DND-41 (cell line): ENCODE results near the gene ATPAF1.

Source experiments
- ATAC-seq: fragments of 200-7000 bp; cut with Tn5 transposase; 3 replicates; pipeline ENCODE4 v1.9.1; 2021; ENCODE audit warnings: low read depth; ENCODE audit not compliant: insufficient read depth
- DNase-seq: peaks from one replicate; pipeline ENCODE4 v3.0.0-alpha.2; 2020
- H2AFZ ChIP-seq: 2 replicates; pipeline ENCODE4 v1.6.0; 2012; ENCODE audit warnings: low read depth, low read length
- H3K27ac ChIP-seq: 2 replicates; pipeline ENCODE4 v1.5.1; 2012; ENCODE audit warnings: low read length, inconsistent platforms
- H3K27me3 ChIP-seq: fragments of 200-600 bp; sonication (generic); 2 replicates; pipeline ENCODE4 v1.6.0; 2012; ENCODE audit warnings: low read length, mild to moderate bottlenecking, inconsistent platforms; ENCODE audit not compliant: insufficient read depth, poor library complexity
- H3K36me3 ChIP-seq: 2 replicates; pipeline ENCODE4 v1.5.1; 2012; ENCODE audit warnings: low read length, inconsistent platforms; ENCODE audit not compliant: insufficient read depth
- H3K4me1 ChIP-seq: 2 replicates; pipeline ENCODE4 v1.5.1; 2012; ENCODE audit warnings: mild to moderate bottlenecking, low read length; ENCODE audit not compliant: insufficient read depth
- H3K4me2 ChIP-seq: 2 replicates; pipeline ENCODE4 v1.6.0; 2012; ENCODE audit warnings: mild to moderate bottlenecking, moderate library complexity, low read length, inconsistent platforms; ENCODE audit not compliant: insufficient read depth
- H3K4me3 ChIP-seq, 2 experiments: fragments of 200-600 bp in 1 of 2; shearing (Covaris generic) in 1 of 2; 2 replicates each; pipeline ENCODE4 v1.5.1; 2012 to 2016; ENCODE audit warnings: inconsistent platforms in 2 of 2, low read length in 2 of 2, mild to moderate bottlenecking in 2 of 2, low read depth in 1 of 2, moderate library complexity in 1 of 2
- H3K79me2 ChIP-seq: 2 replicates; pipeline ENCODE4 v1.6.0; 2012; ENCODE audit warnings: low read length, inconsistent platforms; ENCODE audit not compliant: insufficient read depth
- H3K9ac ChIP-seq: 2 replicates; pipeline ENCODE4 v1.6.0; 2012; ENCODE audit warnings: low read depth, mild to moderate bottlenecking, inconsistent platforms, low read length, moderate library complexity
- H3K9me3 ChIP-seq: 2 replicates; pipeline ENCODE4 v1.5.1; 2012; ENCODE audit warnings: low read length, moderate library complexity, mild to moderate bottlenecking, inconsistent platforms; ENCODE audit not compliant: insufficient read depth, severe bottlenecking
- H4K20me1 ChIP-seq: 2 replicates; pipeline ENCODE4 v1.6.0; 2012; ENCODE audit warnings: low read length; ENCODE audit not compliant: insufficient read depth
- CTCF ChIP-seq: IDR thresholded peaks from 2 replicates; pipeline ENCODE4 v1.5.1; 2012; ENCODE audit warnings: borderline replicate concordance, low read length, moderate library complexity, mild to moderate bottlenecking; ENCODE audit not compliant: poor library complexity, severe bottlenecking; ENCODE audit errors: extremely low read depth
- EZH2 ChIP-seq: IDR thresholded peaks from 3 replicates; pipeline ENCODE4 v1.6.1; 2012; ENCODE audit warnings: borderline replicate concordance, low read depth, mild to moderate bottlenecking, moderate library complexity, low read length, inconsistent platforms; ENCODE audit not compliant: severe bottlenecking

The ATPAF1 gene

DNA sequence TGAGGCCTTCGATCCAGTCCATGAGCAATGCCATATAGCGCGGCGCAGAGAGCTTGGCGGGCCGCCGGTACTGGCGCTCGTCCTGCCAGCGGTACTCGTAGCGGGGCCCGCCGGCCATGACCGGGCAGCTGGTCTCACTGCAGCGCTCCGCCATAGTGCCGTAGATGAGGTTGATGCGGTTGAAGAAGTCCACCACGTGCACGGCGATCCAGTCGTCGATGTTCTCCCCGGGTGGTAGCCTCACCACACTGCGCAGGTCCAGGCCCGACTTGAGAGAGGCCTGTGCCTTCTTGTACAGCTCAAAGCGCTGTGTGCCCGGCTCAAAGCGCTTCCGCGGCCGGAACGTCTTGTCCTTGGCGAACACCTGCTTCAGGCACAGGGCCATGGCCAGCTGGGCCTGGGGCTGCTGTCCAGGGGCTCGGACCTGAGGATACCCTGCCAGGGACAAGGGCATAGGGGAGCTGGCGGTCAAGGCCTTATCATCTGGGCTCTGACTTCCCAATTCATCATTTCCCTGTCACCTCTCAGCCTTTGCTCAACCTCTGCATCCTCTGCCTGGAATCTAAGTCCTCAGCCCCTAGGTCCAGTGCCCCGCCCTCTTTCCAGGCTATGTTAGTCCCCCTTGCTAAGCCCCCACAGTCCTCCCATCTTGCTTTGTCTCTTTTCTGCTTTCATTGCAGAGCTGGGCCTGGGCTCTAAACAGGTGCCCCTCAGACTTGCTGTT, 55.1 kb downstream of the ATPAF1 start:
- DNase-seq (no peak), ATAC-seq (no peak)
- Histone ChIP-seq H3K36me3 (0 out of 2 replicates have a peak, but pooled peaks cover 3% of the 10 kb centered on the region), H2AFZ (no peak overlapping the region), H3K79me2 (no peaks in the 10 kb centered on the region), H3K9ac (no peak overlapping the region), H3K27me3 (peaks cover 4% of the 10 kb centered on the region), H3K4me3 (no peak overlapping the region), H3K4me2 (no peak overlapping the region), H3K27ac (no peak overlapping the region), H4K20me1 (no peaks in the 10 kb centered on the region), H3K4me1 (peaks cover 20% of the 10 kb centered on the region), H3K9me3 (no peaks in the 10 kb centered on the region)
- TF ChIP-seq CTCF (no peak), EZH2 (no peak)

GRCh38 chr1:46611691-46612221, 56.4 kb downstream of the ATPAF1 start:
- H3K79me2 ChIP-seq, result no peaks in the 10 kb centered on the region
- DNase-seq (no peak), ATAC-seq (no peak)
- no peaks in the 10 kb centered on the region for H3K9me3 ChIP-seq
- 0 out of 2 replicates have a peak, but pooled peaks cover 3% of the 10 kb centered on the region for H3K36me3 ChIP-seq
- H3K27ac ChIP-seq, result no peak overlapping the region
- peaks cover 16% of the 10 kb centered on the region for H3K4me1 ChIP-seq
- H3K9ac ChIP-seq, result no peak overlapping the region
- H3K4me2 ChIP-seq, result no peak overlapping the region
- no peak overlapping the region for H3K4me3 ChIP-seq
- H3K27me3 ChIP-seq, result no peaks in the 10 kb centered on the region
- no peaks in the 10 kb centered on the region for H4K20me1 ChIP-seq
- no peak for TF ChIP-seq EZH2
- TF ChIP-seq CTCF, result no peak
- no peak overlapping the region for H2AFZ ChIP-seq

DNA sequence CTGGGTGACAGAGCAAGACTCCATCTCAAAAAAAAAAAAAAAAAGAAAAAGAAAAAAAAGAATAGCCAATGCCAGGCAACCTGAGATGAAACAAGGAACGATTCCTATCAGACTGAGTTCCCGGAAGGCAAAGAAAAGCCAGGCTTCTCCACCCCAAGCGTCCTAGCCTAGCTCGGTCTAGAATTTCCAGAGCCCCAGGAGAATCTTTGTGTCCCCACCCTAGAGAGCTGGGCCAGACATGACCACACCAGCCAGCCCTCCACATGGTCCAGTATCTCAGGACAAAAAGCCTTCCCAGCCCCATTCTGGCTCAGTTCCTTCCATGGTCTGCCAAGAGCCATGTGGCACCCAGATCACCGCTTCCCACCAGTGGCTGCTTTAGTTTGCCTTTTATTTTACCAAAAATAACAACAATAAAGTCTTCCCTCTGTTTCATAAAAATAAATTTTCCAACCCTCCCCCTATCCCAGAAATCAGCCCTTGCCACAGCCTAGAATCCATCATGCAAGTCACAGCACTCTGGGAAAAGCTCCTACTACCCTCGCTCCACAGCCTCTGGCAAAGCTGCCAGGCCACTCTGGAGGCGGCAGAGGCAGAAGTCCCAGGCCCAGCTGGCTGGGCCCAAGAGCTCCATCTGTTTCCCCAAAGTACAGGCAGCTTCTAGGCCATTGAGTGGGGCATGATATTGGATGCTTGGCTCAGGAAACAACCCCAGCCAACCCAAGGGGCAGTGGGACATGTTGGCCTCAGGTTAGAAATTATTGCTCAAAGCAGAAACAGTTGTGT, 60.6 kb downstream of the ATPAF1 start:
- Histone ChIP-seq H4K20me1 (no peaks in the 10 kb centered on the region), H3K36me3 (0 out of 2 replicates have a peak, but pooled peaks cover 3% of the 10 kb centered on the region), H2AFZ (no peak overlapping the region), H3K4me3 (no peak overlapping the region), H3K27ac (no peak overlapping the region), H3K9ac (no peak overlapping the region), H3K4me2 (no peak overlapping the region), H3K27me3 (no peaks in the 10 kb centered on the region), H3K4me1 (peaks cover 28% of the 10 kb centered on the region), H3K79me2 (peaks cover 4% of the 10 kb centered on the region; the same call in 1 of the 2 replicates), H3K9me3 (no peaks in the 10 kb centered on the region)
- ATAC-seq, result no peak
- no peak for DNase-seq
- TF ChIP-seq CTCF, result no peak
- TF ChIP-seq EZH2, result no peak
